ENCODE measurements around the gene AUTS2.

DNA sequence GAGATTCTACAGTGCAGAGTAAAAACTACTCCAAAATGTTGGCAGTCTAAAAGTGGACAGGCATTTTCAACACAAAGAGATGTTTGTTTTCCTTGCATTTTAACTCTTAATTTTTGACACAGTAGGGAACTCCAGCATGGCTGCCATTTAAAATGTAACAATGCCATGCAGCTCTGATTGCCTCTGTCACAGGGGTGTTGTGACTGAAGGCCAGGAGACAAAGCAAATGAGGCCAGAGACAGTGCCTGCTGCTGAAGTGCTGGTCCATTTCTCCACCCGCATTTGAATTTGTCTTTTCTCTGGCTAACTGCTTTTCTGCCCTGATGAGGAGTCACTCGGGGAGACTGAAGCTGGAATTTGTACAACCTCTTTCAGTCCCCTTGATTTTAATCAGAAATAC is 823.0 kb downstream of the AUTS2 start:
- TF ChIP-seq, protein P1, sequence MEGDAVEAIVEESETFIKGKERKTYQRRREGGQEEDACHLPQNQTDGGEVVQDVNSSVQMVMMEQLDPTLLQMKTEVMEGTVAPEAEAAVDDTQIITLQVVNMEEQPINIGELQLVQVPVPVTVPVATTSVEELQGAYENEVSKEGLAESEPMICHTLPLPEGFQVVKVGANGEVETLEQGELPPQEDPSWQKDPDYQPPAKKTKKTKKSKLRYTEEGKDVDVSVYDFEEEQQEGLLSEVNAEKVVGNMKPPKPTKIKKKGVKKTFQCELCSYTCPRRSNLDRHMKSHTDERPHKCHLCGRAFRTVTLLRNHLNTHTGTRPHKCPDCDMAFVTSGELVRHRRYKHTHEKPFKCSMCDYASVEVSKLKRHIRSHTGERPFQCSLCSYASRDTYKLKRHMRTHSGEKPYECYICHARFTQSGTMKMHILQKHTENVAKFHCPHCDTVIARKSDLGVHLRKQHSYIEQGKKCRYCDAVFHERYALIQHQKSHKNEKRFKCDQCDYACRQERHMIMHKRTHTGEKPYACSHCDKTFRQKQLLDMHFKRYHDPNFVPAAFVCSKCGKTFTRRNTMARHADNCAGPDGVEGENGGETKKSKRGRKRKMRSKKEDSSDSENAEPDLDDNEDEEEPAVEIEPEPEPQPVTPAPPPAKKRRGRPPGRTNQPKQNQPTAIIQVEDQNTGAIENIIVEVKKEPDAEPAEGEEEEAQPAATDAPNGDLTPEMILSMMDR (IDR thresholded peaks at IDR 0.05): no peak
- TF ChIP-seq GABPB1 (CRISPR knock-in tag; IDR thresholded peaks at IDR 0.05): no peak
- no peak for TF ChIP-seq ETV6 (CRISPR knock-in tag; IDR thresholded peaks at IDR 0.05)
- TF ChIP-seq, protein P2, sequence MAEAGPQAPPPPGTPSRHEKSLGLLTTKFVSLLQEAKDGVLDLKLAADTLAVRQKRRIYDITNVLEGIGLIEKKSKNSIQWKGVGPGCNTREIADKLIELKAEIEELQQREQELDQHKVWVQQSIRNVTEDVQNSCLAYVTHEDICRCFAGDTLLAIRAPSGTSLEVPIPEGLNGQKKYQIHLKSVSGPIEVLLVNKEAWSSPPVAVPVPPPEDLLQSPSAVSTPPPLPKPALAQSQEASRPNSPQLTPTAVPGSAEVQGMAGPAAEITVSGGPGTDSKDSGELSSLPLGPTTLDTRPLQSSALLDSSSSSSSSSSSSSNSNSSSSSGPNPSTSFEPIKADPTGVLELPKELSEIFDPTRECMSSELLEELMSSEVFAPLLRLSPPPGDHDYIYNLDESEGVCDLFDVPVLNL (CRISPR knock-in tag; IDR thresholded peaks at IDR 0.05; ENCODE audit: borderline replicate concordance, low read depth): no peak
- no peak for TF ChIP-seq ATF1 (CRISPR knock-in tag; IDR thresholded peaks at IDR 0.05)
- no peak for TF ChIP-seq CREB1 (CRISPR knock-in tag; IDR thresholded peaks at IDR 0.05)
- TF ChIP-seq, protein P3, sequence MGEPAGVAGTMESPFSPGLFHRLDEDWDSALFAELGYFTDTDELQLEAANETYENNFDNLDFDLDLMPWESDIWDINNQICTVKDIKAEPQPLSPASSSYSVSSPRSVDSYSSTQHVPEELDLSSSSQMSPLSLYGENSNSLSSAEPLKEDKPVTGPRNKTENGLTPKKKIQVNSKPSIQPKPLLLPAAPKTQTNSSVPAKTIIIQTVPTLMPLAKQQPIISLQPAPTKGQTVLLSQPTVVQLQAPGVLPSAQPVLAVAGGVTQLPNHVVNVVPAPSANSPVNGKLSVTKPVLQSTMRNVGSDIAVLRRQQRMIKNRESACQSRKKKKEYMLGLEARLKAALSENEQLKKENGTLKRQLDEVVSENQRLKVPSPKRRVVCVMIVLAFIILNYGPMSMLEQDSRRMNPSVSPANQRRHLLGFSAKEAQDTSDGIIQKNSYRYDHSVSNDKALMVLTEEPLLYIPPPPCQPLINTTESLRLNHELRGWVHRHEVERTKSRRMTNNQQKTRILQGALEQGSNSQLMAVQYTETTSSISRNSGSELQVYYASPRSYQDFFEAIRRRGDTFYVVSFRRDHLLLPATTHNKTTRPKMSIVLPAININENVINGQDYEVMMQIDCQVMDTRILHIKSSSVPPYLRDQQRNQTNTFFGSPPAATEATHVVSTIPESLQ (CRISPR knock-in tag; IDR thresholded peaks at IDR 0.05): no peak
- no peak for TF ChIP-seq KAT7 (CRISPR knock-in tag; IDR thresholded peaks at IDR 0.05; ENCODE audit: borderline replicate concordance)
- TF ChIP-seq ESRRA (CRISPR knock-in tag; IDR thresholded peaks at IDR 0.05; ENCODE audit: borderline replicate concordance): no peak
- no peak for TF ChIP-seq HMGA2 (CRISPR knock-in tag; IDR thresholded peaks at IDR 0.05)
- no peak for TF ChIP-seq FOXP1 (CRISPR knock-in tag; IDR thresholded peaks at IDR 0.05; ENCODE audit: borderline replicate concordance)
- no peak for TF ChIP-seq NR1H2 (CRISPR knock-in tag; IDR thresholded peaks at IDR 0.05)
- no peak for TF ChIP-seq SP1 (CRISPR knock-in tag; conservative IDR thresholded peaks at IDR 0.05)
- TF ChIP-seq, protein P4, sequence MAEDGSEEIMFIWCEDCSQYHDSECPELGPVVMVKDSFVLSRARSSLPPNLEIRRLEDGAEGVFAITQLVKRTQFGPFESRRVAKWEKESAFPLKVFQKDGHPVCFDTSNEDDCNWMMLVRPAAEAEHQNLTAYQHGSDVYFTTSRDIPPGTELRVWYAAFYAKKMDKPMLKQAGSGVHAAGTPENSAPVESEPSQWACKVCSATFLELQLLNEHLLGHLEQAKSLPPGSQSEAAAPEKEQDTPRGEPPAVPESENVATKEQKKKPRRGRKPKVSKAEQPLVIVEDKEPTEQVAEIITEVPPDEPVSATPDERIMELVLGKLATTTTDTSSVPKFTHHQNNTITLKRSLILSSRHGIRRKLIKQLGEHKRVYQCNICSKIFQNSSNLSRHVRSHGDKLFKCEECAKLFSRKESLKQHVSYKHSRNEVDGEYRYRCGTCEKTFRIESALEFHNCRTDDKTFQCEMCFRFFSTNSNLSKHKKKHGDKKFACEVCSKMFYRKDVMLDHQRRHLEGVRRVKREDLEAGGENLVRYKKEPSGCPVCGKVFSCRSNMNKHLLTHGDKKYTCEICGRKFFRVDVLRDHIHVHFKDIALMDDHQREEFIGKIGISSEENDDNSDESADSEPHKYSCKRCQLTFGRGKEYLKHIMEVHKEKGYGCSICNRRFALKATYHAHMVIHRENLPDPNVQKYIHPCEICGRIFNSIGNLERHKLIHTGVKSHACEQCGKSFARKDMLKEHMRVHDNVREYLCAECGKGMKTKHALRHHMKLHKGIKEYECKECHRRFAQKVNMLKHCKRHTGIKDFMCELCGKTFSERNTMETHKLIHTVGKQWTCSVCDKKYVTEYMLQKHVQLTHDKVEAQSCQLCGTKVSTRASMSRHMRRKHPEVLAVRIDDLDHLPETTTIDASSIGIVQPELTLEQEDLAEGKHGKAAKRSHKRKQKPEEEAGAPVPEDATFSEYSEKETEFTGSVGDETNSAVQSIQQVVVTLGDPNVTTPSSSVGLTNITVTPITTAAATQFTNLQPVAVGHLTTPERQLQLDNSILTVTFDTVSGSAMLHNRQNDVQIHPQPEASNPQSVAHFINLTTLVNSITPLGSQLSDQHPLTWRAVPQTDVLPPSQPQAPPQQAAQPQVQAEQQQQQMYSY (CRISPR knock-in tag; IDR thresholded peaks at IDR 0.05): no peak
